AG04450 (cell line): ENCODE results near the gene HIVEP3. TPM values are rescaled to one million over a fixed set of nuclear protein-coding genes. Genes with fewer than 3 reads are reported as not detected.

Experiments
- CTCF ChIA-PET: fragments of 300-600, 350-600 bp; formaldehyde crosslinking; extraction: SDS; loops from one replicate; lab custom pipeline; 2022; ENCODE audit warnings: antibody characterized with exemption, inconsistent platforms; lab: Charles Lee
- POLR2A ChIA-PET: fragments of 350-600 bp; formaldehyde crosslinking; extraction: SDS; loops from one replicate; lab custom pipeline; 2021; ENCODE audit warnings: antibody characterized with exemption, inconsistent platforms; lab: Yijun Ruan, JAX
- DNase-seq: peaks from one replicate; pipeline ENCODE4 v3.0.0-alpha.2; 2011; ENCODE audit warnings: low read depth, low spot score
- H3K27ac ChIP-seq: one replicate; pipeline ENCODE4 v1.5.1; 2012; ENCODE audit warnings: low read depth, low read length, control low read depth
- H3K27me3 ChIP-seq: one replicate; pipeline ENCODE4 v1.6.0; 2012; ENCODE audit warnings: low read length; ENCODE audit not compliant: control insufficient read depth, insufficient read depth
- H3K4me3 ChIP-seq: 2 replicates; pipeline ENCODE4 v1.5.1; 2011; ENCODE audit warnings: mild to moderate bottlenecking, low read depth, low read length, control low read depth
- H3K9me3 ChIP-seq: 2 replicates; pipeline ENCODE4 v1.5.1; 2012; ENCODE audit warnings: low read length; ENCODE audit not compliant: control insufficient read depth, insufficient read depth
- polyA plus RNA-seq: library from polyadenylated mRNA; depleted of rRNA; stranded (reverse); fragments of >200 nt; gene quantifications from 2 replicates; pipeline ENCODE4 v1.2.3, GENCODE V29; 2011
- TF ChIP-seq, protein P1 (sequence below): IDR thresholded peaks from 2 replicates; pipeline ENCODE4 v1.5.1; 2011; ENCODE audit warnings: low read depth, low read length, control low read depth, inconsistent platforms

Gene HIVEP3
- polyA plus RNA-seq, 1 experiment, result 4.8 TPM

DNA sequence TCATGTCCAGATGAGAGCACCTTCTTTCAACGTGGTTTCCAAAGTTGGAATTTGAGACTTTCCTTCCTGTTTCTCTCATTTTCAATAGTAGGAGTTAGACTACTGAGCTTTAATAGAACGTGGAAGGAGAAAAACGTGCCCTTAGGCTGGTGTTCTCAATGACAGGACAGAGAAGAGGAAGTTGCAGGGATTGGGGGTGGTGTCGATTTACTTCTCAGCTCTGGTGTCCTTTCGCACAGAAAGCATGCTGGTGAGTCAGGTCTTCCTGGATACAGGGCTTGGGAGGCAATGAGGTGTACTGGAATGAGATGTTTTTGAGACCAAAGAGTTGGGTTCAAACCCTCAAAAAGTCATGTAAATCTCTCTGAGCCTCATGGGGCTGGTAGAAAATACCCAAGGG lies 67.1 kb downstream of the HIVEP3 start:
- no peak for DNase-seq
- ChIA-PET POLR2A (interaction anchor here (0.7 kb wide), 1 partner anchor 759 kb away, joined by 14 read pairs; no protein-coding TSS in a partner anchor), CTCF (interaction anchor here (0.6 kb wide), 1 partner anchor 277 kb away, joined by 3 read pairs; no protein-coding TSS in a partner anchor)
- Histone ChIP-seq H3K27me3 (no peaks in the 10 kb centered on the region), H3K4me3 (no peak overlapping the region), H3K9me3 (no peaks in the 10 kb centered on the region), H3K27ac (no peak overlapping the region)
- TF ChIP-seq, protein P1, sequence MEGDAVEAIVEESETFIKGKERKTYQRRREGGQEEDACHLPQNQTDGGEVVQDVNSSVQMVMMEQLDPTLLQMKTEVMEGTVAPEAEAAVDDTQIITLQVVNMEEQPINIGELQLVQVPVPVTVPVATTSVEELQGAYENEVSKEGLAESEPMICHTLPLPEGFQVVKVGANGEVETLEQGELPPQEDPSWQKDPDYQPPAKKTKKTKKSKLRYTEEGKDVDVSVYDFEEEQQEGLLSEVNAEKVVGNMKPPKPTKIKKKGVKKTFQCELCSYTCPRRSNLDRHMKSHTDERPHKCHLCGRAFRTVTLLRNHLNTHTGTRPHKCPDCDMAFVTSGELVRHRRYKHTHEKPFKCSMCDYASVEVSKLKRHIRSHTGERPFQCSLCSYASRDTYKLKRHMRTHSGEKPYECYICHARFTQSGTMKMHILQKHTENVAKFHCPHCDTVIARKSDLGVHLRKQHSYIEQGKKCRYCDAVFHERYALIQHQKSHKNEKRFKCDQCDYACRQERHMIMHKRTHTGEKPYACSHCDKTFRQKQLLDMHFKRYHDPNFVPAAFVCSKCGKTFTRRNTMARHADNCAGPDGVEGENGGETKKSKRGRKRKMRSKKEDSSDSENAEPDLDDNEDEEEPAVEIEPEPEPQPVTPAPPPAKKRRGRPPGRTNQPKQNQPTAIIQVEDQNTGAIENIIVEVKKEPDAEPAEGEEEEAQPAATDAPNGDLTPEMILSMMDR, result no peak

DNA sequence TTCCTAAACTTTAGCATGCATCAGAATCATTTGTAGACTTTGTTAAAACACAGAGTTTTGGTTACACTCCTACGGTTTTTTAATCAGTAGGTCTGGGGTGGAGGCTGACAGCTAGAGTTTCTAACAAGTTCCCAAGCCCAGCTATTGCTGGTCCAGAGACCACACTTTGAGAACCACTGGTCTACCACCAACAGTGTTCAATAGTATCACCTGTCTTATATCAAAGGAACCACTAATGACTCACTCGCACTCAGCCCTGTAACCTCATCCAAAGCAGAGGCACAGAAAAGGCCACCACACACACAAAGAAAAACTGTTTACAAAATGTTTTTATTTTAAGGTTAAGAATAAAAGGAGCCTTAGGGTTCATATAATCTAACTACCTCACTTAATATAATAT lies 68.7 kb downstream of the HIVEP3 start:
- H3K9me3 ChIP-seq, result no peaks in the 10 kb centered on the region
- H3K27ac ChIP-seq, result no peak overlapping the region
- no peak for DNase-seq
- H3K4me3 ChIP-seq, result no peak overlapping the region
- H3K27me3 ChIP-seq, result no peaks in the 10 kb centered on the region
- ChIA-PET CTCF (no interaction called here), POLR2A (no interaction called here)
- TF ChIP-seq, protein P1, result no peak

DNA sequence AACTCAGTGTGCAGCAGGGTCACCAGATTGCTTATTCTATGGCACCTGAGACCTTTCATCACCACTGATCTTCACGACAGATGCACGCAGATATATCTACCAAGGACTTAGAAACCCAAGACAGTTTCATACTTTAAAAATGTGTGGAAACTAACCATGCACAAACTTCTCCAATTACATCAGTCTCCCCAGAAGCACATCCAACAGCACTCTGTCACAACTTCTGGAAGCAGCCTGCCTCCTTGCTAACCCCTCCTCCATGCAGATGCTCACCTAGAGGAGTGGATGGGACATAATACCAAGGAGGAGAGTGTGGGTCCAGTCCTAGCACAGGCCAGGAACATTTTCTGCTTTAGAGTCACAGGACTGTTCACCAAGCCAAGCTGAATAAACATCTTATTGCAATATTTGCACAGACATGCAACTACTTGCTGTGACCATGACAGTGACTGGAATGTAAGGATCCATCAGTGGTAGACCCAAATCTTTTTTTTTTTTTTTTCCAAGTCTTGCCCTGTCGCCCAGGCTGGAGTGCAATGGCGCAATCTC lies 69.4 kb downstream of the HIVEP3 start:
- Histone ChIP-seq H3K27ac (no peak overlapping the region), H3K9me3 (no peaks in the 10 kb centered on the region), H3K27me3 (no peaks in the 10 kb centered on the region), H3K4me3 (no peak overlapping the region)
- DNase-seq, result no peak
- ChIA-PET CTCF (no interaction called here), POLR2A (no interaction called here)
- TF ChIP-seq, protein P1, result no peak

DNA sequence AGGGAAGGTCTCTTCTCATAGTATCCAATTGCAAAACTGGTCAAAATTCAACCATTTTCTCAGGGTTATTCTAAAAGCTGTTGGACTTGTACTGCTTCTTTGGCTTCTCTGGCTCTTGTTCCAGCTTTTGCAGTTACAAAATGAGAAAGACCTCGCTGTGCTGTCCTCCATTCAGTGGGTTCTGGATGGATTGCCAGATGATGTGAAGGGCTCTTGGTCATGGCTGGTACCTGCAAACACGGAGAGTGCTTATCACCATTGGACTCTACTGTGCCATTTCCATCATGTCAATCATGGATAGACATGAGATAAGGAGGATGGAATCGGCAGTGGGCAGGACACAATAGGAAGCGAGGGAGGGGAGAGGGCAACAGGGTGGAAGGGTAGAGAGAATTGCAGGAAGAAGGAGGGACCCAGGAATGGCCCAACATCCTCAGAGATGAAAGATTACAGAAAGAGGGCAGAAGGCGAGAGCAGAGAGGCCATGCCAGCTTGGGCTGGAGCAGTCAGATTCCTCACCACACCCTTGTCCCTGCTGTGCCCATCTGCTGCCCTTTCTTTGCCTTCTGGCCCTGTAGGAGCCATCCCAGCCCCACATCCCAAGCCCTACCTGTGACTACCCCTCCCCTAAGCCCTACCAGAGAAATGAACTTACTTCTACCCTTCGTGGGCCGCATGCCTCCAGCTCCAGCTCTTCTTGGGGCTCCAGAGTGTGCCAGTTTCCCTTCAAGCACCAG lies 70.3 kb downstream of the HIVEP3 start:
- H3K27me3 ChIP-seq, result no peaks in the 10 kb centered on the region
- POLR2A ChIA-PET, result interaction anchor here (0.6 kb wide), 1 partner anchor 167 kb away, joined by 3 read pairs; no protein-coding TSS in a partner anchor
- H3K27ac ChIP-seq, result no peak overlapping the region
- no peak overlapping the region for H3K4me3 ChIP-seq
- no peak for DNase-seq
- TF ChIP-seq, protein P1, result no peak
- no peaks in the 10 kb centered on the region for H3K9me3 ChIP-seq
- CTCF ChIA-PET, result no interaction called here

DNA sequence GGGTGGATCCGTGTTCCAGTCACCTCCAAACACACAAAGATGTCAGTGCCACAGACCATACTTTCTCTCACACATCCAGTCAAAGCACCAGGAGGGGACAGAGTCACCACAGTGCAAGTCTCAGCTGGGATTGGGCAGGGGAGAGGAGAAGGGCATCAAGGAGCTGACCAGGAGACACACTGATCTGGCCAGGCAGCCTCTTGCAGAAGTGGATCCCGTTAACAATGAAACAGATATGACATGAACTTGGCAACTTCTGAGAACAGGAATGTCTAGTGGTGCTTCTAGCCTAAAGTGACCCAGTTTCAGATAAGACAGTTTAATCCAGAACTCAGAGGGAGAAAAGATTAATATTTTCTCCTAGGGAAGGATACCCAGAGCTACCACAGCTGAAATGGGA lies 71.0 kb downstream of the HIVEP3 start:
- no peaks in the 10 kb centered on the region for H3K9me3 ChIP-seq
- DNase-seq, result no peak
- TF ChIP-seq, protein P1, result no peak
- ChIA-PET POLR2A (interaction anchor here (0.6 kb wide), 1 partner anchor 166 kb away, joined by 3 read pairs; no protein-coding TSS in a partner anchor), CTCF (no interaction called here)
- H3K4me3 ChIP-seq, result no peak overlapping the region
- no peak overlapping the region for H3K27ac ChIP-seq
- H3K27me3 ChIP-seq, result no peaks in the 10 kb centered on the region
